ENCODE data around the gene NCK2.

The NCK2 gene

GRCh38 chr2:105796131-105796638 is 51.5 kb downstream of the NCK2 start:
- no peak for DNase-seq

GRCh38 chr2:105796791-105797190 is 52.1 kb downstream of the NCK2 start:
- no peak for DNase-seq

- DNase-seq, result peak; percentile 6
Measured at GRCh38 chr2:105797298-105797819, 52.6 kb downstream of the NCK2 start.

- DNase-seq, result peak; percentile 41
Measured at GRCh38 chr2:105798595-105798994, 53.9 kb downstream of the NCK2 start.

- DNase-seq, result no peak
Measured at GRCh38 chr2:105800036-105800713, 55.5 kb downstream of the NCK2 start.

- DNase-seq, result no peak
Measured at GRCh38 chr2:105800953-105801635, 56.4 kb downstream of the NCK2 start.

GRCh38 chr2:105801961-105802360 is 57.2 kb downstream of the NCK2 start:
- DNase-seq, result no peak

- DNase-seq, result peak; percentile 71
Measured at GRCh38 chr2:105802587-105802986, 57.9 kb downstream of the NCK2 start.

- peak; percentile 27 for DNase-seq
Measured at GRCh38 chr2:105803337-105803736, 58.6 kb downstream of the NCK2 start.

- no peak for DNase-seq
Measured at GRCh38 chr2:105803773-105804172, 59.1 kb downstream of the NCK2 start.

- DNase-seq, result no peak
Measured at GRCh38 chr2:105804266-105804665, 59.6 kb downstream of the NCK2 start.

- peak; percentile 74 for DNase-seq
Measured at GRCh38 chr2:105806996-105807395, 62.3 kb downstream of the NCK2 start.

- DNase-seq, result no peak
Measured at GRCh38 chr2:105808423-105809096, 63.8 kb downstream of the NCK2 start.

GRCh38 chr2:105809097-105809473 is 64.4 kb downstream of the NCK2 start:
- DNase-seq, result peak; percentile 39

- no peak for DNase-seq
Measured at GRCh38 chr2:105809723-105810122, 65.0 kb downstream of the NCK2 start.

- no peak for DNase-seq
Measured at GRCh38 chr2:105812180-105813044, 67.7 kb downstream of the NCK2 start.

GRCh38 chr2:105813045-105813315 is 68.3 kb downstream of the NCK2 start:
- DNase-seq, result no peak

- no peak for DNase-seq
Measured at GRCh38 chr2:105813405-105813804, 68.7 kb downstream of the NCK2 start.

GRCh38 chr2:105814291-105814940 is 69.7 kb downstream of the NCK2 start:
- DNase-seq, result no peak

GRCh38 chr2:105815401-105815800 is 70.7 kb downstream of the NCK2 start:
- no peak for DNase-seq

GRCh38 chr2:105820151-105820550 is 75.4 kb downstream of the NCK2 start:
- DNase-seq, result no peak

GRCh38 chr2:105820691-105821090 is 76.0 kb downstream of the NCK2 start:
- no peak for DNase-seq

Data from stimulated activated naive CD4-positive, alpha-beta T cell treated with Interleukin-2 at 50 U/mL for 16 hours (primary cell).